GM21737 (cell line): ENCODE data around the gene COL24A1.

Experiments used
- ATAC-seq: cut with Tn5 transposase; IDR thresholded peaks from one replicate; pipeline ENCODE4 v1.9.1; 2021; ENCODE audit warnings: mild to moderate bottlenecking, moderate library complexity; ENCODE audit not compliant: unreplicated experiment

Gene COL24A1

GRCh38 chr1:86156566-86157455 is at the start of gene COL24A1:
Gene COL24A1 (minus strand): TSS chr1:86156772. CDS start chr1:86156396, 376 bp downstream.
- ATAC-seq, result no peak

- no peak for ATAC-seq
Measured at GRCh38 chr1:86205741-86206140, 49.2 kb upstream of the COL24A1 start.

- no peak for ATAC-seq
Measured at GRCh38 chr1:86202552-86203340, 46.2 kb upstream of the COL24A1 start.

GRCh38 chr1:86201311-86201710 is 44.7 kb upstream of the COL24A1 start:
- no peak for ATAC-seq

GRCh38 chr1:86200901-86201300 is 44.3 kb upstream of the COL24A1 start:
- no peak for ATAC-seq

- ATAC-seq, result no peak
Measured at GRCh38 chr1:86197206-86197855, 40.8 kb upstream of the COL24A1 start.

GRCh38 chr1:86195281-86195680 is 38.7 kb upstream of the COL24A1 start:
- no peak for ATAC-seq

GRCh38 chr1:86194491-86195034 is 38.0 kb upstream of the COL24A1 start:
- ATAC-seq, result no peak

- ATAC-seq, result no peak
Measured at GRCh38 chr1:86192417-86192816, 35.8 kb upstream of the COL24A1 start.

- no peak for ATAC-seq
Measured at GRCh38 chr1:86191958-86192357, 35.4 kb upstream of the COL24A1 start.

GRCh38 chr1:86190873-86191272 is 34.3 kb upstream of the COL24A1 start:
- no peak for ATAC-seq

GRCh38 chr1:86184426-86184825 is 27.9 kb upstream of the COL24A1 start:
- no peak for ATAC-seq

GRCh38 chr1:86183810-86184209 is 27.2 kb upstream of the COL24A1 start:
- ATAC-seq, result no peak

- no peak for ATAC-seq
Measured at GRCh38 chr1:86176226-86176625, 19.7 kb upstream of the COL24A1 start.

- ATAC-seq, result no peak
Measured at GRCh38 chr1:86175756-86176155, 19.2 kb upstream of the COL24A1 start.

GRCh38 chr1:86169625-86170024 is 13.1 kb upstream of the COL24A1 start:
- ATAC-seq, result no peak

- no peak for ATAC-seq
Measured at GRCh38 chr1:86159800-86160199, 3.2 kb upstream of the COL24A1 start.

GRCh38 chr1:86155807-86156565 is 586 bp downstream of the COL24A1 start:
- ATAC-seq, result no peak

GRCh38 chr1:86155051-86155806 is 1.3 kb downstream of the COL24A1 start:
- ATAC-seq, result no peak
